NCI-H1048 (cell line): ENCODE results near the gene AASS.
"Not testable (repeated sequence)": the region's sequence is repeated elsewhere in the genome, so short reads cannot be mapped to it uniquely, and the experiment has no call there.

Source experiments
- DNase-seq: peaks from one replicate; lab custom pipeline; 2025; lab: John Stamatoyannopoulos, UW

Gene AASS

GRCh38 chr7:122143751-122144711 lies at the start of gene AASS:
Gene AASS (minus strand): TSS chr7:122144249. CDS start chr7:122133726, 10,523 bp downstream.
- DNase-seq, result peak; percentile 93

GRCh38 chr7:122188785-122189184 lies 44.7 kb upstream of the AASS start:
- DNase-seq, result no peak

DNA sequence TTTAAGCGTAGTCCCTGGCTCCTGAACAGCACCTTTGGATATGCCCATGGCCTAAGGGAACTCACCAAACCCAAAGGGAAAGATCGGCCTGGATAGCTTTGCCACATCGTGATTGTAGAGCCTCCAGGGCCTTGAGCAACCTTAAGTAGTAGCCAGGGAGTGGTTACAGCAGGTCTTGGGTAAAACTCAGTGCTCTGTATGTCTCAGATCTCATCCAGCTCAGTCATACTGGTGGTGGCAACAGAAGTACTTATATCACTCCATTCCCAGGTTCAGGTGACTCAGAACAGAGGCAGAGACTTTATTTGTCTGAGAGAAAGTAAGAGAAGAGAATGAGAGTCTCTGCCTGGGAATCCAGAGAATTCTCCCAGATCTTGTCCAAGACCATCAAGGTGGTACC lies 39.1 kb upstream of the AASS start:
- DNase-seq, result no peak

DNA sequence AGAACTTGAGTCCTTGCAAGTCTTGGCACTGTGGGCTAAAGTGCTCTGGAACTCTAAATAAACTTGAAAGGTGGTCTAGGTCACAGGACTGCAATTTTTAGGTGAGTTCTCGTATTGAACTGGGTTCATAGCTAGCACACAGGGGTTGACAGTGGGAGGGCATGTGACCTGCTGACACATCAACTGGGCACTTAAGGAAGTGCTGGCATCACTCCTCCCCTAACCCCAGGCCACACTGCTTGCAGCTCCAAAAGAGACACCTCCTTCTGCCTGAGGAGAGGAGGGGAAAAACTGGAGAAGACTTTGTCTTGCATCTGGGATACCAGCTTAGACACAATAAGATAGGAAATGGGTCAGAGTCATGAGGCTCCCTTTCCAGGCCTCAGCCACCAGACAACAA lies 38.0 kb upstream of the AASS start:
- no peak for DNase-seq

DNA sequence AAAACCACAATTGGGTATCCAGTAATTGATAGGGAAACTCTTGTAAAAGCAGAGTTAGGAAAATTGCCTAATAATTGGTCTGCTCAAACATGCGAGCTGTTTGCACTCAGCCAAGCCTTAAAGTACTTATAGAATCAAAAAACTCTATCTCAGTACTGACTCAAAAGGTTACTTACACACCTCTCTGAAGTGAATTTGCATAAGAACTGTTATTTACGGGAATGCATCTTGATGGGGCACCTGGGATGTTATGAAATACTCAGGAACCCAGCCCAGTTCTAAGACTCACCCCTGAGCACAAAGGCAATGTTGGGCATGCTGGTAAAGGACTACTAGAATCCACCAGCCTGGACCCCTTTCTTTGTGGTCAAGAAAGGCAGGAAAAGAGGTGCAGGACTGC lies 28.1 kb upstream of the AASS start:
- not testable (repeated sequence) for DNase-seq

DNA sequence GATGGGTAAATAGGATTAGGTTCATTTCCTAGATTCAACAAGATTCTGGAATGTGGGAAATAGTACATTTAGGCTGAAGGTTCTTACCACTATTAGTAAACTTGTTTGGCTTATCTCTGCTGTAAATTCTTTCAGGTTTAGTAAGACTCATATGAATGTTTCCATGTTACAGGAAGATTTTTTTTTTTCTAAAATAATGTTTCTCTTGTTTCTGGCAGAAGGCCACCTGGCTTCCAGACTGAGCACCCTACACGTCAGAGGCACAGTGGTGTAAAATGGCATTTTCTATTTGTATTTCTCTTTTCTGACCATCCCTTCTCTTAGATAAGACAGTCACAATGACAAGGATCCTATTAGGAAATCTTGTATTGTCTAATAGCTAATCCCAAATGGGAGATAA lies 22.7 kb upstream of the AASS start:
- no peak for DNase-seq

GRCh38 chr7:122166275-122166674 lies 22.2 kb upstream of the AASS start:
- DNase-seq, result no peak

- DNase-seq, result no peak
Measured at GRCh38 chr7:122161628-122162027, 17.6 kb upstream of the AASS start.

DNA sequence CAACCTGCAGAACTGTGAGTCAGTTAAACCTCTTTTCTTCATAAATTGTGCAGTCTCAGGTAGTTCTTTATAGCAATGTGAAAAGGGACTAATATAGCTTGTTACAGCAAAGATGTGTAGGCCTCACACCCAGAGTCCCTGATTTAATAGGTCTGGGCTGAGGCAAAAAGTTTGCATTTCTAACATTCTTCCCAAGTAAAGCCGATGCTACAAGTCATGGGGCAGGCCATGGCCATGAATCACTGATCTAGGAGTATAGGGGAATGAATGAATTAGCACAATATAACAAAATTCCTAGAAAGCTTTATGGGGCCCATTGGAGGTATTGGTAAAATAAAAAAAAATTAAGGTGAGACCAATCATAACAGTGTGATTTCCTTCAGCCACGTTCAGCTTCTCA lies 11.5 kb upstream of the AASS start:
- no peak for DNase-seq

DNA sequence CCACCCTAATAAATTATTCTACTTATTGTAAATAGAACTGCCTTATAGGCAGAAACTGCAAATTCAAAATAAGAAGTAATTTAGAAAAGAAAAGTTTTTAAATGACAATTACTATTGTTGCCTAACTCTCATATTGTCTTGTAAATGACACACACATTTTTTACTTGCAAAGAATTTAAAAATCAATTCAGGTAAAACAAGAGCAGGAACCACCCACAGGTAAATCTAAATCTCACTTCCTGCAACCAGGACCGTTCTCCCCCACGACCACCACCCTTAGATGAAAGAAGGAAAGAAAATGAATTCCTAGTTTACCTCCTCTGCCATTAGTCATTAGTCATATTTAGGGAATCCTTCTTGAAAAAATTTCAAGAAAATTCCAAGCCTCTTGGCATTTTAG lies 4.8 kb upstream of the AASS start:
- no peak for DNase-seq

DNA sequence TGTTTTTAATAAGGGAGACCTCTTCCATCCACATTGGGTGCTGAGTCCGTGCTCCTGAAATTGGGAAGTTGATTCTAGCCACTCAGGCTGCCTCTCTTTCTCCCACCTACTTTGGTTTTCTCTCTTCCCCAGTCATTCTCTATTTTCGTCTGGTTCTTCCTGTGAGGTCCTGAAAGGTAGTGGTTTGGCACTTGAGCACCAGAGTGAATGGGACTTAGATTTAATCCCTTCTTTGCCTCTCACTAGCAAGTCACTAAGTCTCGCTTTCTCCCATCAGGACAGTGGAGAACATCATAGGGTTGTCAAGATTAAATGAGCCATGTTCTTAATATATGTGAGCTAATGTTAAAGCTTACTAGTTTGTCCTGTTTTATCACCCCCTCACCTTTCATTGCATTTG lies 4.0 kb upstream of the AASS start:
- no peak for DNase-seq

DNA sequence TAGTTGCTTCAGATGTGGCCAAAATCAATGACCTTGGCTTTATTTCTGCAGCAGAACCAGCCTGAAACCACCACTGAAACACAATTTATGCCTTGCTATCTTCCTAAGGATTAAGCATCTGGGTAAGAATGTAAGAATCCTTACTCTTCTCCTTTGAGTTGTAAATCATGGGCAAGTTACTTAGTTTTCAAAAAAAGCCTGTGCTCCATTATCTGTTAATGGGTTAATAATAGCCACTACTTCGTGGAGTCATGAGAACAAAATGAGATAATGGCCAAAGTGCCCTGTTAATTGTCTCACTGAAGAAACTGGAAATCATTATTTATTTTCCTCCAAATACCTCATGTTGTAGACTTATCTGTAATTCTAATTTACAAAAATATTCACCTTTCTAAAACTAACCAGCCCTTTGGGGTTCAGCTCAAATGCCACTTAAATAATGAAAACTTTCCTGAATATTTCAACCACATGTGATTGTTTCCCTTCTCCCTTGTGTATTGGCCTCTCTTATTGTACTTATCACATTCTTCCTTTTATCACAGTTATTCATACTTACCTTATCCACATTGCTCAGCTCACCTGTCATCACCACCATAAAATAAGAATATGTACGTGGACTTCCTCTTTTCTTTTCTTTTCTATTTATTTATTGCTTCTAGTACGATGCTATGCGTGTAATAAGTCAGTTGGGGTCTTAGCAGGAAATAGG lies 2.0 kb upstream of the AASS start:
- no peak for DNase-seq

DNA sequence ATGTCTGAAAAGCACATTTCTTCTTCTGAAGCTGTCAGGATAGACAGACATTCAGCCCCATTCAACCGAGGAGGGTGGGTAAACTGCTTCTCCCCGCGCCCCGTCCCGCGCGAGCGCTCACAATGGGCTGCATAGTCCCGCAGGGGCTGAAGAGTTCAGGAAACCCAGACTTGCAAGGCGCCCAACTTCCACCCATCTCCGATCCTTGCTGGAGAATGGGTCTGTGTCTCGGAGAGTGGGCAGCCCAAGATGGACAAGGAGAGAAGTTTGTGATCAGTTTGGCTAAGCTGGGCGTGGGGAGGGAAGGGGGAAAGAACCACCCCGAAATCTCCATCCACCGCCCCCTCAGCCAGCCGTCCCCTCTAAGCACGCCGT lies 686 bp downstream of the AASS start:
- no peak for DNase-seq

DNA sequence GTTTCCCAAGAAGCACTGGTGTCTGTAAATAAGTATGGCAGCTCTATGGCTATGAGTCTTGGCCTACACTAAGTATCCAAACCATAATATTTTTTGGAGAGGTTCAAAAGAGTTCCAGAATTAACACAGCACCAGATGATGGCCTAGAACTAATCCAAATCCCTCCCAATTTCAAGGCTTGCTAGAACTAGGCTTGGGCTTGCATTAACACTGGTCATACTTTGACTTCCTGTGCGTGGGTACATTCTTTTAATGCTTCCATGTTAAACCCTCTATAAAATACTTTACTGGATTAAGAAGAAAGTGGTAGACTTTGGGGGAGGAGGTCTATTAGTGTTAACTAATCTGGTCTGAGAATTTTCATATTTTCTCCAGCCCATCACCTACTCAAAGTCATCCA lies 3.1 kb downstream of the AASS start:
- no peak for DNase-seq

GRCh38 chr7:122137251-122138077 lies 6.6 kb downstream of the AASS start:
- no peak for DNase-seq

- no peak for DNase-seq
Measured at GRCh38 chr7:122136639-122137245, 7.3 kb downstream of the AASS start.

DNA sequence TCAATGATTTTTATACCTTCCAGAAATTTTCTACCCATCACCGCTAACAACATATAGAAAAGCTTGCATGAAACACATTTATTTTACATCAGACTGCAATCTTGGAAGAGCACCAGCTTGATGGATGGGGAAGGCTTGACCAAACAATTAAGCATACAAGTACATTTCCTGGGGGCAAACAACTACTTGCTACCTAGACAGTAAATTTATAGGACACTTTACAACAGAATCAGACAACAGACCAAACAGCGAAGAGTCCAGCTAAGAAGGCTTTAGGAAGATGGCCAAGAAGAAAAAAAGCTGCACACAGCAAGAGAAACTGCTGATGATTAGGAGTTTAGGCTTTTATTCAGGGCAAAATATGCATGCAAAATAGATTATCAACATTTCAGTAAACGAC lies 8.0 kb downstream of the AASS start:
- no peak for DNase-seq

DNA sequence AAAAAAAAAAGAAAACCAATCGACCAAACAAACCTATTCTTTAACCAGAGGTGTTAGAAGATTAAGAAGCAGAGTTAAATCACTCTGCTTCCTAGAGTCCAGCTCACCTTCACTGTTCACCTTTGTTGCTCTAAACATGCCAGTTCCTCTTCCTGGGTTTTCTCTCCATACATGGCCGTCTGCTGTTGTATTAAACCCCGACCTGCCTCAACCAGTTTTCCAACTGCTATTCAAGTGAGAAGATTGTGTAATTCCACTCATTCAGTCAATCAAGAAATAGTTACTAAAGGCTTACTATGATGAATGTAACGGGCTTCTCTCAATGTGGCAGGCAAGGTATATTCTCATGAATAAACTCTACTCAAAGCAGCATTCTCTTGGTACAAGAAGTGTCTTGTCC lies 8.8 kb downstream of the AASS start:
- no peak for DNase-seq

DNA sequence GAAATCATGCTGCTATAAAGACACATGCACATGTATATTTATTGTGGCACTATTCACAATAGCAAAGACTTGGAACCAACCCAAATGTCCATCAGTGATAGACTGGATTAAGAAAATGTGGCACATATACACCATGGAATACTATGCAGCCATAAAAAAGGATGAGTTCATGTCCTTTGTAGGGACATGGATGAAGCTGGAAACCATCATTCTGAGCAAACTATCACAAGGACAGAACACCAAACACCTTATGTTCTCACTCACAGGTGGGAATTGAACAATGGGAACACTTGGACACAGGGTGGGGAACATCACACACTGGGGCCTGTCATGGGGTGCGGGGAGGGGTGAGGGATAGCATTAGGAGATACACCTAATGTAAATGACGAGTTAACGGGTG lies 9.3 kb downstream of the AASS start:
- not testable (repeated sequence) for DNase-seq

DNA sequence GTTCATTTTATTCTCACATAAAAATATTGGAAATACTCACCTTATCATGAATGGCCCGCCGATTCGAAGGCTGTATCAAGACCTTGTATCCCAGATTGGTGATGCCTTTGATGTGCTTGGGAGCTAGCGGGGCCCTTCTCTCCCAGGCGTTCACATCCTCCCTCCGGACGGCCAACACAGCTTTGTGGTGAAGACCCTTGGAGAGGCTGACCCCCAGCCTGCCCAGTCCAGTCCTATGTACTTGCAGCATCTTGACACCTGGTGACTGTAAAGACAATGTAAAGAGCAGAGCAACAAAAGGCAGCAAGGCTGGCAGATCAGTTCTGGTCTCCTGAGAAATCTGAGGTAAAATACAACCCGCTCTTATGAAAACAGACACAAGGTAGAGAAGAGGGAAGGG lies 10.6 kb downstream of the AASS start:
- DNase-seq, result no peak

DNA sequence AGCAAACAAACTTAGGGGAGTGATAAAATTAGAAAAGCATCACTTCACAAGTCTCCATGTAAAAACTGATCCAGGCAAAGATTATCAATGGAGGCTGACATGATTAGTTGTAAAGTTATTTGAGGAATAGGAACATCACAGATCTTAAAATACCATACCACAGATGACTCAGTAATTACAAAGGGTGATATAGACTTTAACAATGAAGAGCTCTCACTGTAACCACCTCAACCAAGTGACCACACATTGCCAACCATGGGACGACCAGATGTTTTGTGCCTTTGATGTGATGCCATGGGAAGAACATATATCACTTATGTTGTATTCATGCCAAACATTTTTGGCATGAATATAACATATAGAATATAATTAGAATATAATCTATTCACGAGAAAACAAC lies 11.7 kb downstream of the AASS start:
- DNase-seq, result no peak

DNA sequence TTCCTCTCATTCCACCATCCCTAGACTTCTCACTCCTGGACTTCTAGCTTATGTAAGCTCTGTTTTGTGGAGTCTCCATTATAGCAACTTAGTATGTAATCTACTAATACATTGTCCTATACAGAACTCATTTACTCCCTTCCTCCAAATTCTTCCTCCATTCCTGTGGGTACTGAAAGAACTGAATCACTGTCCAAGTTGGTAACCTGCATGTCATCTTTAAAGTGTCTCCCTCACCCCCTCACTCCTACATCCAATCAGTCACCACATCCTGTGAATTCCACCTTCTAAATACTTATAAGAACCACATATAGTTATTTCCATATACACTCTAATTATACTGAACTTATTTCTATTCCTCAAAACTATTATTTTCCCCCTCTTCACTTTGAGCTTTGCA lies 20.3 kb downstream of the AASS start:
- DNase-seq, result no peak
